AG04450 (cell line): Measurements from ENCODE around the gene PSTPIP1. TPM values are rescaled to one million over a fixed set of nuclear protein-coding genes. Genes with fewer than 3 reads are reported as not detected.

ENCODE experiments used
- CTCF ChIA-PET: fragments of 300-600, 350-600 bp; formaldehyde crosslinking; extraction: SDS; loops from one replicate; lab custom pipeline; 2022; ENCODE audit warnings: antibody characterized with exemption, inconsistent platforms; lab: Charles Lee
- POLR2A ChIA-PET: fragments of 350-600 bp; formaldehyde crosslinking; extraction: SDS; loops from one replicate; lab custom pipeline; 2021; ENCODE audit warnings: antibody characterized with exemption, inconsistent platforms; lab: Yijun Ruan, JAX
- DNase-seq: peaks from one replicate; pipeline ENCODE4 v3.0.0-alpha.2; 2011; ENCODE audit warnings: low read depth, low spot score
- H3K27ac ChIP-seq: one replicate; pipeline ENCODE4 v1.5.1; 2012; ENCODE audit warnings: low read depth, low read length, control low read depth
- H3K27me3 ChIP-seq: one replicate; pipeline ENCODE4 v1.6.0; 2012; ENCODE audit warnings: low read length; ENCODE audit not compliant: control insufficient read depth, insufficient read depth
- H3K4me3 ChIP-seq: 2 replicates; pipeline ENCODE4 v1.5.1; 2011; ENCODE audit warnings: mild to moderate bottlenecking, low read depth, low read length, control low read depth
- H3K9me3 ChIP-seq: 2 replicates; pipeline ENCODE4 v1.5.1; 2012; ENCODE audit warnings: low read length; ENCODE audit not compliant: control insufficient read depth, insufficient read depth
- polyA plus RNA-seq: library from polyadenylated mRNA; depleted of rRNA; stranded (reverse); fragments of >200 nt; gene quantifications from 2 replicates; pipeline ENCODE4 v1.2.3, GENCODE V29; 2011
- TF ChIP-seq, protein P1 (sequence below): IDR thresholded peaks from 2 replicates; pipeline ENCODE4 v1.5.1; 2011; ENCODE audit warnings: low read depth, low read length, control low read depth, inconsistent platforms

The PSTPIP1 gene
- polyA plus RNA-seq, 1 experiment = 0.21 TPM

DNA sequence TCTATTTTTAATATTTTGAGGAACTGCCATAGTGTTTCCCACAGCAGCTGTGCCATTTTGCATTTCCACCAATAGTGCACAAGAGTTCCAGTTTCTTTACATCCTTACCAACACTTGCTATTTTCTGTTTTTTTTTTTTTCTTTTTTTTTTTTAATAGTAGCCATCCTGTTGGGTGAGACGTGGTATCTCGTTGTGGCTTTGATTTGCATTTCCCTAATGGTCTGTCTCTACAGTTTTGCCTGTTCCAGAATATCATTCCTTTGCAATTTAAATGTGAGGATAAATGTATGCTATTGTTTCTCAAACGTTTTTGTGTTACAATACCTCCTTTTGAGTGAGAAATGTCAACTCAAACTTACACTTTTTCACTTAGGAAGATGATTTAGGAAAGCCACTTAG lies 41.0 kb upstream of the PSTPIP1 start:
- CTCF ChIA-PET = interaction anchor here (1.4 kb wide), 1 partner anchor 69 kb away, joined by 4 read pairs; no protein-coding TSS in a partner anchor

DNA sequence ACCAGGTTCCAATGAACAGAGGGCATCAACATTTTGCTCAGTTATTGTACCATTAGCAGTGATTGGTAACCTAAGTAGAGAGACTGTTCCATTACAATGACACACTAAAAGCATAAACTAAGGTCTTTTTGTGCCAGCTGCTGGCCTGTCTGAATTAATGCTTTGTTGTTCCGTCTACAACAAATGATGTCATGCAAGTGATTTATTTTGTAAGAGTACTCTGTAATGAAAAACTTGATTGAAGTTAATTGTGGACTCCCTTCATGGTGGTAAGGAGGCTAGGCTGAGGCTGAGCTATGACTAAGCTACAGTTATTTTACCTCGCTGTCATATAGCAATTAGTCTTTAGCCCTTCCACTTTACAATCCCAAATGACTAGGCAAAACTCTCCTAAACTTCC lies 40.2 kb upstream of the PSTPIP1 start:
- ChIA-PET CTCF (interaction anchor here (1.1 to 1.4 kb wide), 2 partner anchors 69 to 588 kb away, joined by 3 to 4 read pairs; no protein-coding TSS in a partner anchor), POLR2A (no interaction called here)
- TF ChIP-seq, protein P1, sequence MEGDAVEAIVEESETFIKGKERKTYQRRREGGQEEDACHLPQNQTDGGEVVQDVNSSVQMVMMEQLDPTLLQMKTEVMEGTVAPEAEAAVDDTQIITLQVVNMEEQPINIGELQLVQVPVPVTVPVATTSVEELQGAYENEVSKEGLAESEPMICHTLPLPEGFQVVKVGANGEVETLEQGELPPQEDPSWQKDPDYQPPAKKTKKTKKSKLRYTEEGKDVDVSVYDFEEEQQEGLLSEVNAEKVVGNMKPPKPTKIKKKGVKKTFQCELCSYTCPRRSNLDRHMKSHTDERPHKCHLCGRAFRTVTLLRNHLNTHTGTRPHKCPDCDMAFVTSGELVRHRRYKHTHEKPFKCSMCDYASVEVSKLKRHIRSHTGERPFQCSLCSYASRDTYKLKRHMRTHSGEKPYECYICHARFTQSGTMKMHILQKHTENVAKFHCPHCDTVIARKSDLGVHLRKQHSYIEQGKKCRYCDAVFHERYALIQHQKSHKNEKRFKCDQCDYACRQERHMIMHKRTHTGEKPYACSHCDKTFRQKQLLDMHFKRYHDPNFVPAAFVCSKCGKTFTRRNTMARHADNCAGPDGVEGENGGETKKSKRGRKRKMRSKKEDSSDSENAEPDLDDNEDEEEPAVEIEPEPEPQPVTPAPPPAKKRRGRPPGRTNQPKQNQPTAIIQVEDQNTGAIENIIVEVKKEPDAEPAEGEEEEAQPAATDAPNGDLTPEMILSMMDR = no peak
- Histone ChIP-seq H3K9me3 (no peaks in the 10 kb centered on the region), H3K27ac (no peak overlapping the region), H3K4me3 (no peak overlapping the region), H3K27me3 (no peaks in the 10 kb centered on the region)
- no peak for DNase-seq

More for the DNA sequence above, 41.0 kb upstream of the PSTPIP1 start:
- TF ChIP-seq, protein P1 = no peak
- Histone ChIP-seq H3K4me3 (no peak overlapping the region), H3K9me3 (no peaks in the 10 kb centered on the region), H3K27ac (no peak overlapping the region), H3K27me3 (no peaks in the 10 kb centered on the region)
- DNase-seq = no peak
- POLR2A ChIA-PET = interaction anchor here (0.6 kb wide), 1 partner anchor 11 kb away, joined by 4 read pairs; no protein-coding TSS in a partner anchor

DNA sequence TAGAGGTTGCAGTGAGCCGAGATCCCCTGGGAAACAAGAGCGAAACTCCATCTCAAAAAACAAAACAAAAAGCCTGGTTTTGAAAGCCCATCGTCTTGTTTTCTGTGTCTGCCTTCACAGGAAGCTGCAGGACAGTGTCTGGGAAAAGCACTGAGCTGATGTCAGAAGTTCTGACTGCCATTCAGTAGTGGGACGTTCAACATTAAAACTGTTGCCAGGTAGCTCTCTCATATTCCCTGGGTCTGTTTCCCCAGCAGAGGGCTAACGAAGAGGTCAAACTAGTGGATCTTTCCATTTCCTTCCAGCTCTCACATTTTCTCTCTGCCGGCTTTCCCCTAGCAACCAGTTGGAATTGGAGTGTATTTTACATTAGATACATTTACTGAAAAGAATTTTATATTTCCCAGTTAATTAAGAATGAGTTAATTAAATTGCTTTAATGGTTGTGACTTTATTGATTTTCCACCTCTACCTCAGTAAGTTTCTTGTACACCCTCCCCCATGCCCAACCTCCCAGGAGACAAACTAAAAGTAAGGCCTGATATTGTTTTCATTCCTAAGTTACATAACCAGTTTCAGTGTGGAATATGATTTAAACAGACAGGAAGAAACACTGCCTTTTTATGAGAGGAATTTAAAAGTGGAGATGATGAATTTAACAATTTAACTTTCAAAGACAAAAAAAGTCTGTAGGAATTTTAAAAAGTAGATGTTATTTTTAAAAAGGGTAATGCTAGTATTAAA lies 33.5 kb upstream of the PSTPIP1 start:
- POLR2A ChIA-PET = no interaction called here
- no peaks in the 10 kb centered on the region for H3K9me3 ChIP-seq
- CTCF ChIA-PET = no interaction called here
- H3K27me3 ChIP-seq = peaks cover 7% of the 10 kb centered on the region
- no peak for DNase-seq
- no peak overlapping the region for H3K4me3 ChIP-seq
- TF ChIP-seq, protein P1 = no peak
- H3K27ac ChIP-seq = no peak overlapping the region

DNA sequence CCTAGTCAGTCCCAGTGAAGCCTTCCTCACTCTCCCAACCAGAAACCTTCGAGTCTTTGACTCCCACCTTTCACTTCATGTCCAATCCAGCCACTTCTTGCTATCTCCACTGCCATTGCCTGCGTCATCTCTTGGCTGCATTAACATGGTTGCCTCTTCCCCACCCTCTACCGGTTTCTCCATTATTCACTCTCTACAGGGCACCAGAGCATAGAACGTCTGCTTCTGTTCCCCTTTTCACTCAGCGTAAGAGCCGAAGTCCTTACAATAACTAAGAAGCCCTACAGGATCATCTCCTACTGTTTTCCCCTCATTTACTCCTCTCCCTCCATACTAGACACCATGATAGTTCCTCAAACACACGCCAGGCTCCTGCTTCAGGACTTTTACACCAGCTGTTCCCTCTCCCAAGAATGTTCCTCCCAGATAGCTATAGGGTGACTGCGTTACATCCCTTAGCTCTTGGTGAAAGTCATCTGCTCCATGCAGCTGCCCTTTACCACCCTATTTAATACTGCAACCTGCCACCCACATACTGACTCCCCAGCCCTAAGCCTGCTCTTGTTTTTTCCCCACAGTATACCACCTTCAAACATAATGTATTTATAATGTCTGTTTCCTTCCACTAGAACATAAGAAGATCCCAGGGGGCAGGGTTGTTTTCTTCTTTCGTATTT lies 32.5 kb upstream of the PSTPIP1 start:
- Histone ChIP-seq H3K27me3 (peaks cover 10% of the 10 kb centered on the region), H3K27ac (no peak overlapping the region), H3K4me3 (no peak overlapping the region), H3K9me3 (no peaks in the 10 kb centered on the region)
- POLR2A ChIA-PET = no interaction called here
- CTCF ChIA-PET = no interaction called here
- TF ChIP-seq, protein P1 = no peak
- no peak for DNase-seq

DNA sequence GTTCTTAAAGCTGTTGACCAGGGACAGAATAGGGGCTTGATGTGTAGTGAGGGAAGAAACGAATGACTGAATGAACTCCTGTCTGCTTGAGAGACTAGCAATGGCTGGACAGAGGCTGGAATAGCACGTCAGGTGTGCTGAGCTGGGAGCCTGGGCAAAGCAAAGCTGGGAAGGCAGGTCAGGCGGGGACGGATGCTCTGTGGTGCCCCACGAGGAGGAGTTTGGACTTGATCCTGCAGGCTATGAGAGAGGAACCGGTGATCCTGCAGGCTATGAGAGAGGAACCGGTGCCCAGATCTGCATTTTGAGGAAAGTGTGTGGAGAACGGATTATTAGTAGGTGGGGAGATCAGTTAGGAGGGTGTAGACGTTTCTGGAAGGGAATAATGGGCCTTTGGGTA lies 31.3 kb upstream of the PSTPIP1 start:
- ChIA-PET POLR2A (no interaction called here), CTCF (no interaction called here)
- TF ChIP-seq, protein P1 = no peak
- H3K27me3 ChIP-seq = peaks cover 11% of the 10 kb centered on the region
- DNase-seq = no peak
- H3K4me3 ChIP-seq = no peak overlapping the region
- no peaks in the 10 kb centered on the region for H3K9me3 ChIP-seq
- no peak overlapping the region for H3K27ac ChIP-seq
